Lower lobe of right lung (tissue), 2 donors: ENCODE measurements around the gene AK4. TPM values are rescaled to one million over a fixed set of nuclear protein-coding genes. Genes with fewer than 3 reads are reported as not detected.

ENCODE experiments used
- ATAC-seq, 2 donors: fragments of 200-7000 bp; cut with Tn5 transposase; one replicate each; pipeline ENCODE4 v1.9.1; 2020 to 2022; ENCODE audit warnings: mild to moderate bottlenecking in 2 of 2, moderate library complexity in 2 of 2
- DNase-seq: peaks from one replicate; pipeline ENCODE4 v3.0.0-alpha.2; 2020
- H3K27ac ChIP-seq: fragments of 200-600 bp; one replicate; pipeline ENCODE4 v1.8.0; 2022
- H3K27me3 ChIP-seq: fragments of 200-600 bp; one replicate; pipeline ENCODE4 v1.8.0; 2022; ENCODE audit warnings: low read depth
- H3K36me3 ChIP-seq: fragments of 200-600 bp; one replicate; pipeline ENCODE4 v1.8.0; 2022; ENCODE audit warnings: mild to moderate bottlenecking
- H3K4me1 ChIP-seq: fragments of 200-600 bp; one replicate; pipeline ENCODE4 v1.8.0; 2022
- H3K4me3 ChIP-seq: fragments of 200-600 bp; one replicate; pipeline ENCODE4 v1.8.0; 2022; ENCODE audit warnings: mild to moderate bottlenecking
- H3K9me3 ChIP-seq: fragments of 200-600 bp; one replicate; pipeline ENCODE4 v1.8.0; 2022
- intact Hi-C: fragments of 100-400 bp; cut with DNase I; formaldehyde crosslinking; loops from one replicate; pipeline ENCODE4 v1.11.0; 2022
- total RNA-seq: library from RNA; stranded (reverse); fragmentation: NEBNext Ultra II Directional; extraction: Animal tissue kit (Norgen Biotek cat#: 25700); gene quantifications from one replicate; pipeline ENCODE4 v1.2.1, GENCODE V29; 2021
- TF ChIP-seq, protein P1 (sequence below): fragments of 200-600 bp; IDR thresholded peaks from one replicate; pipeline ENCODE4 v1.8.0; 2022; ENCODE audit warnings: antibody characterized with exemption, mild to moderate bottlenecking
- donor health status: DM: no; HTN: yes; CAD: no; lungs with severe emphysema.

Gene AK4
- total RNA-seq, 1 donor from 2014 or later = 7.0 TPM

DNA sequence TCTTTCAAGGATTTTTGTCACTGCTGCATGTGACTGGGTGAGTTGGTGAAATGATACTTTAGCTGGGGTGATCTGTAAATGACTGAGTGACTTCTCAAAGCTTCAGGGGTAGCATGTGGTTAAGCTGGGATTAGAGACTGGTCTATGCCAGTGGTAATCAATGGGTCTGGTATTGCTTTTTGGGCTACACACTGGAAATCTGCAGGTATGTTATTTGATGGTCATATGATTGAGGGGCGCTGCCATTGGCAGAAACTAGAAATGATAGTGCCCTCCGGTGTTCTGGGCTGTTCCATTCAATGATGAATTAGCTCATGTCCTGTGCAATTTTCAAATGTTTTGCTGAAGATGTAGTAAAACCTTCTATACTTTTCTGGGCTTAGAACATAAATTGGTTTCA is 121.6 kb downstream of the AK4 start:
- no peaks in the 10 kb centered on the region for H3K9me3 ChIP-seq
- DNase-seq (no peak), ATAC-seq (no peak)
- TF ChIP-seq, protein P1, sequence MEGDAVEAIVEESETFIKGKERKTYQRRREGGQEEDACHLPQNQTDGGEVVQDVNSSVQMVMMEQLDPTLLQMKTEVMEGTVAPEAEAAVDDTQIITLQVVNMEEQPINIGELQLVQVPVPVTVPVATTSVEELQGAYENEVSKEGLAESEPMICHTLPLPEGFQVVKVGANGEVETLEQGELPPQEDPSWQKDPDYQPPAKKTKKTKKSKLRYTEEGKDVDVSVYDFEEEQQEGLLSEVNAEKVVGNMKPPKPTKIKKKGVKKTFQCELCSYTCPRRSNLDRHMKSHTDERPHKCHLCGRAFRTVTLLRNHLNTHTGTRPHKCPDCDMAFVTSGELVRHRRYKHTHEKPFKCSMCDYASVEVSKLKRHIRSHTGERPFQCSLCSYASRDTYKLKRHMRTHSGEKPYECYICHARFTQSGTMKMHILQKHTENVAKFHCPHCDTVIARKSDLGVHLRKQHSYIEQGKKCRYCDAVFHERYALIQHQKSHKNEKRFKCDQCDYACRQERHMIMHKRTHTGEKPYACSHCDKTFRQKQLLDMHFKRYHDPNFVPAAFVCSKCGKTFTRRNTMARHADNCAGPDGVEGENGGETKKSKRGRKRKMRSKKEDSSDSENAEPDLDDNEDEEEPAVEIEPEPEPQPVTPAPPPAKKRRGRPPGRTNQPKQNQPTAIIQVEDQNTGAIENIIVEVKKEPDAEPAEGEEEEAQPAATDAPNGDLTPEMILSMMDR = no peak
- H3K36me3 ChIP-seq = no peaks in the 10 kb centered on the region
- no peak overlapping the region for H3K4me3 ChIP-seq
- peaks cover 7% of the 10 kb centered on the region for H3K27me3 ChIP-seq
- intact Hi-C loops = no loop called here
- no peak overlapping the region for H3K27ac ChIP-seq
- H3K4me1 ChIP-seq = peaks cover 20% of the 10 kb centered on the region

- Histone ChIP-seq H3K27ac (no peak overlapping the region), H3K4me1 (no peaks in the 10 kb centered on the region), H3K36me3 (no peaks in the 10 kb centered on the region), H3K4me3 (no peak overlapping the region), H3K9me3 (no peaks in the 10 kb centered on the region), H3K27me3 (no peaks in the 10 kb centered on the region)
- DNase-seq = no peak
- no peak for ATAC-seq
- intact Hi-C loops = no loop called here
- TF ChIP-seq, protein P1 = no peak
Observed at GRCh38 chr1:65276197-65276939, 128.4 kb downstream of the AK4 start.

DNA sequence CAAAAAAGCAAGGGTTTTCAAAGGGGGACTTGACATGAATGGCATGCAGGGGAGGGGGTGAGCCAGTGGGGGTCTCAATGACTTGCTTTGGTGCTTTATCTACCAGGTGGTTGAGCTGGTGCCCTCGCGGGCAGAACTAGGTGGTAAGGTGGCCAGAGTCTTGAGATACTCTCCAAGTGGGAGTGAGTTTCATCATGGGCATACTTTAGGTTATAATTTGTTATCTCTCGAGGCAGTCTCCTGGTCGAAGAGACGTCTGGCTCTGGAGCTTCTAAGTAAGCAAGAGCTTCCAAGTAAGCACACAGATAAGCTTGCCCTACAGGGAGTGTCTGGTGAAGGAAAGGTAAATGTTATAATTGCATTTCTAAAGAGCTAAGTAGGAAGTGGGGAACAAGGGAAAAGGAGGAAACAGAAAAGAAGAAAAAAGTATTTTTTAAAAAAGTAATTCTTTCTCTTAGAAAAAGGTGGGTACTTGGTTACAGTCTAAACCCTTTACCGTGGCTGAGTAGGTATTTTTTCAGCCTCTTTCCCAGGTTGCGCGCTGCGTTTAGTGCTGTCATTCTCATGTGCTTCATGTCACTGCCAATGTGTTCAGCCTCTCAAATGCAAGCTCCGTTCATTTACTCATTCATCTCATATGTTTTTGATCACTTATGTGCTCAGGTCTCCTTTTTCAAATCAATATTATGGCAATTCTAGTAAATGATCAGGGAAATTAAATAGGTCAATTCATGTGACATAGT is 129.8 kb downstream of the AK4 start:
- no peak for ATAC-seq
- intact Hi-C loops = no loop called here
- no peaks in the 10 kb centered on the region for H3K36me3 ChIP-seq
- no peaks in the 10 kb centered on the region for H3K27me3 ChIP-seq
- DNase-seq = no peak
- TF ChIP-seq, protein P1 = no peak
- H3K9me3 ChIP-seq = no peaks in the 10 kb centered on the region
- H3K4me1 ChIP-seq = no peaks in the 10 kb centered on the region
- H3K4me3 ChIP-seq = no peak overlapping the region
- peak overlapping the region; percentile 16 for H3K27ac ChIP-seq

- H3K27ac ChIP-seq = peak overlapping the region; percentile 16
- H3K4me1 ChIP-seq = no peaks in the 10 kb centered on the region
- no peak overlapping the region for H3K4me3 ChIP-seq
- H3K9me3 ChIP-seq = no peaks in the 10 kb centered on the region
- TF ChIP-seq, protein P1 = no peak
- intact Hi-C loops = no loop called here
- no peaks in the 10 kb centered on the region for H3K36me3 ChIP-seq
- ATAC-seq (no peak), DNase-seq (no peak)
- no peaks in the 10 kb centered on the region for H3K27me3 ChIP-seq
Observed at GRCh38 chr1:65278376-65279069, 130.5 kb downstream of the AK4 start.

DNA sequence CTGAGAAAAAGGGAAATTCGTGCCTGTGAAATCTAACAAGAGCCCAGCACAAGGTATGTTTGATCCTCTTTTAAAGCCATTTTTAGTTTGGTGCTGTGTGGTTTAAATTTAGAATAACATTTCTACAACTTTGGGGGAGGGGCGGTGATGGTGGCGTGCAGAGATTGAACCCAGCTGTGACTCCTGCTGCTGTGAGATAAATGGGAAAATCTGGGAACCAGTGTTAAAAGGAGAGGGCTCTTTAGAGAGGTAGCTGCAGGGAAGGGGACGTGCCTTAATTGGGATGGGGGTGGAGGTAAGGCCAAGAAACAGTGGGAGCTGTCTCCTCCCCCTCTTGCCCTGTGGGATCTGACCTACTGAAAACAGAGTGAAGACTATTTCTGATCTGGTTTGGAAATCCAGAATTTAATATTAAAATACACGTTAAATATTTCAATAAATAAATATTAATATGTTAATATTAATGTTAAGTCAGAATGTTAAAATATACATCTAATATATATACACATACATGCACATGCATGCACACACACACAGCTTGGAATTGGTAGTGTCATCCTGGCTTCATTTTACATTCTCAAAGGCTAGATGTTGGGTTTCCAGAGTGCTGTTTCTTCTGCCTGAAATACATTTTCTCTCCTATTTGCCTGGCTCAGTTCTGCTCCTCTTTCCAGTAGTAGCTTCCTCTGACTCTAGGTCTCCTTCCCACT is 131.2 kb downstream of the AK4 start:
- H3K4me1 ChIP-seq = no peaks in the 10 kb centered on the region
- H3K27ac ChIP-seq = no peak overlapping the region
- TF ChIP-seq, protein P1 = no peak
- no peaks in the 10 kb centered on the region for H3K36me3 ChIP-seq
- ATAC-seq (no peak), DNase-seq (no peak)
- intact Hi-C loops = no loop called here
- H3K9me3 ChIP-seq = no peaks in the 10 kb centered on the region
- H3K4me3 ChIP-seq = no peak overlapping the region
- H3K27me3 ChIP-seq = no peaks in the 10 kb centered on the region
